IPS-18a (cell line): Measurements from ENCODE around the gene GRID1.

Experiments
- H3K27ac ChIP-seq: one replicate; pipeline ENCODE4 v1.5.1; 2013; ENCODE audit warnings: low read length
- H3K27me3 ChIP-seq: one replicate; pipeline ENCODE4 v1.6.1; 2013; ENCODE audit warnings: mild to moderate bottlenecking, low read length; ENCODE audit not compliant: control insufficient read depth, insufficient read depth
- H3K36me3 ChIP-seq: one replicate; pipeline ENCODE4 v1.6.1; 2013; ENCODE audit warnings: low read depth, low read length; ENCODE audit not compliant: control insufficient read depth
- H3K4me1 ChIP-seq: one replicate; pipeline ENCODE4 v1.6.1; 2013; ENCODE audit warnings: low read depth, low read length; ENCODE audit not compliant: control insufficient read depth
- H3K4me3 ChIP-seq: one replicate; pipeline ENCODE4 v1.5.1; 2013; ENCODE audit warnings: low read length
- H3K9ac ChIP-seq: one replicate; pipeline ENCODE4 v1.6.1; 2013; ENCODE audit warnings: mild to moderate bottlenecking, low read length, moderate library complexity
- H3K9me3 ChIP-seq: one replicate; pipeline ENCODE4 v1.6.1; 2013; ENCODE audit warnings: low read depth, low read length; ENCODE audit not compliant: control insufficient read depth

Gene GRID1

GRCh38 chr10:85781404-85781803 is 585.2 kb downstream of the GRID1 start:
- H3K27ac ChIP-seq: no peak overlapping the region
- no peaks in the 10 kb centered on the region for H3K36me3 ChIP-seq
- no peak overlapping the region for H3K4me3 ChIP-seq
- no peaks in the 10 kb centered on the region for H3K4me1 ChIP-seq
- no peaks in the 10 kb centered on the region for H3K27me3 ChIP-seq
- H3K9ac ChIP-seq: no peak overlapping the region
- H3K9me3 ChIP-seq: no peaks in the 10 kb centered on the region

- H3K9me3 ChIP-seq: no peaks in the 10 kb centered on the region
- H3K4me3 ChIP-seq: no peak overlapping the region
- no peak overlapping the region for H3K27ac ChIP-seq
- H3K36me3 ChIP-seq: no peaks in the 10 kb centered on the region
- H3K27me3 ChIP-seq: no peaks in the 10 kb centered on the region
- no peak overlapping the region for H3K9ac ChIP-seq
- H3K4me1 ChIP-seq: no peaks in the 10 kb centered on the region
Measured at GRCh38 chr10:85778074-85778473, 588.5 kb downstream of the GRID1 start.

- H3K9ac ChIP-seq: no peak overlapping the region
- H3K27me3 ChIP-seq: no peaks in the 10 kb centered on the region
- no peak overlapping the region for H3K4me3 ChIP-seq
- H3K27ac ChIP-seq: no peak overlapping the region
- no peaks in the 10 kb centered on the region for H3K36me3 ChIP-seq
- H3K4me1 ChIP-seq: no peaks in the 10 kb centered on the region
- peaks cover 7% of the 10 kb centered on the region for H3K9me3 ChIP-seq
Measured at GRCh38 chr10:85767891-85768290, 598.7 kb downstream of the GRID1 start.

- Histone ChIP-seq H3K4me3 (no peak overlapping the region), H3K27ac (no peak overlapping the region), H3K9me3 (peaks cover 7% of the 10 kb centered on the region), H3K4me1 (no peaks in the 10 kb centered on the region), H3K27me3 (no peaks in the 10 kb centered on the region), H3K9ac (no peak overlapping the region), H3K36me3 (no peaks in the 10 kb centered on the region)
Measured at GRCh38 chr10:85764108-85764507, 602.5 kb downstream of the GRID1 start.

DNA sequence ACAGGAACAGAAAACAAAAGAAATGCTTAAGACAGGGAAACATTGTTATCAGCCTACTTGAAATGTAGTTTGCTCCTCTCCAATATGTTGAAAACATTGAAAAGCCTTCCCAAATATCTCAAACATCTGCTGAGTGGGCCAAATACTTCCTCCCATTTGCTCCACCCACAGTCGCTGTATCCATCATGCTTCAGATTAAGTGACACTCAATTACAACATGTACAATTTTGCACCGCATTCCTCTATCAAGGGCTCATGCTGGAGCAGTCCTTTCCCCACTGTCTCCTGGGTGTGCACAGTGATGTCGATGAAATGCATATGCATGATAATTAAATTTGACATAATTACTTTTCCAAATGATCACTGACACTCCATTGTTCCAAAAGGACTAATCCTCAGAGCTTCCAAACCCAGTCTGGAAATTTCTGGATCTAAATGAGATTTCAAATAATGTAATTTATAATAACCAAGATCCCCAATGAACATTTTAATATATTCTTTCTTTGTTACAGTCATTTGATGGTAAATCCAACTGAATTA is 604.6 kb downstream of the GRID1 start:
- no peak overlapping the region for H3K4me3 ChIP-seq
- no peaks in the 10 kb centered on the region for H3K27me3 ChIP-seq
- no peaks in the 10 kb centered on the region for H3K4me1 ChIP-seq
- no peak overlapping the region for H3K9ac ChIP-seq
- no peak overlapping the region for H3K27ac ChIP-seq
- no peaks in the 10 kb centered on the region for H3K36me3 ChIP-seq
- no peaks in the 10 kb centered on the region for H3K9me3 ChIP-seq

DNA sequence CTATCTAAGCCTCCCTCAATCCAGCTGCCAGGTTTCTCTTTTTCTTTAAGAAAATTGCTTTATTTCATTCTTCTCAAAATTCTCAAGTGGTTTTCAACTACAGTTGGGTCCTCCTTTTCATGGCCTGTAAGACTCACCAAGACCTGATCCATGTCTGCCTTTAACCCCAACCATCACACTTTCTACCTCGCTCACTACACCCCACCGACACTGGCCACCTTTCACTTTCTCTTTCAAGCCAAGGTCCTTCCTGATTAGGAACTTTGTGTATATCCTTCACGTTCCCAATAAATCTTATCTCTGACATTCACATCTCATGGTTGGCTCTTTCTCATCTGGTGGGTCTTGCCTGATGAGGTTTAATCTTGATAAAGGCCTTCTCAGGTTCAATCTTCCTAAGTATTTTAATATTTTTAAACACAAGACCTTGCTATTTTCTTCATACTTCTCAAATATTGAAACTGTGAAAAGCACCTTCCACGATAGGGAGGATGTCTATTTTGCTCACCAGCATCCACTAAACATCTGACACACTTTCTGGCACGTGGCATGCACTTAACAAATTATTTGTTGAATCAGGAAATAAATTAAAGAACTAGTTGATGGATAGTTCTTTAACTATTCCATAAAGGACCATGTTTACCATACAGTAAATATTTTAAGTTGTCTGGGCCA is 624.8 kb downstream of the GRID1 start:
- Histone ChIP-seq H3K4me1 (no peaks in the 10 kb centered on the region), H3K27ac (no peak overlapping the region), H3K27me3 (no peaks in the 10 kb centered on the region), H3K4me3 (no peak overlapping the region), H3K9ac (no peak overlapping the region), H3K9me3 (no peaks in the 10 kb centered on the region), H3K36me3 (no peaks in the 10 kb centered on the region)

- Histone ChIP-seq H3K27me3 (no peaks in the 10 kb centered on the region), H3K27ac (no peak overlapping the region), H3K36me3 (no peaks in the 10 kb centered on the region), H3K4me1 (no peaks in the 10 kb centered on the region), H3K9me3 (no peaks in the 10 kb centered on the region), H3K9ac (no peak overlapping the region), H3K4me3 (no peak overlapping the region)
Measured at GRCh38 chr10:85735997-85736396, 630.6 kb downstream of the GRID1 start.

- H3K36me3 ChIP-seq: no peaks in the 10 kb centered on the region
Measured at GRCh38 chr10:85734791-85735190, 631.8 kb downstream of the GRID1 start.

GRCh38 chr10:85724215-85724614 is 642.4 kb downstream of the GRID1 start:
- no peaks in the 10 kb centered on the region for H3K27me3 ChIP-seq
- no peaks in the 10 kb centered on the region for H3K36me3 ChIP-seq
- H3K9me3 ChIP-seq: no peaks in the 10 kb centered on the region
- no peak overlapping the region for H3K9ac ChIP-seq
- no peaks in the 10 kb centered on the region for H3K4me1 ChIP-seq
- H3K27ac ChIP-seq: no peak overlapping the region
- no peak overlapping the region for H3K4me3 ChIP-seq

More at GRCh38 chr10:85734791-85735190, 631.8 kb downstream of the GRID1 start:
- Histone ChIP-seq H3K4me1 (no peaks in the 10 kb centered on the region), H3K4me3 (no peak overlapping the region), H3K27me3 (no peaks in the 10 kb centered on the region), H3K9ac (no peak overlapping the region), H3K9me3 (no peaks in the 10 kb centered on the region), H3K27ac (no peak overlapping the region)

GRCh38 chr10:85720931-85721590 is 645.5 kb downstream of the GRID1 start:
- Histone ChIP-seq H3K9ac (no peak overlapping the region), H3K27me3 (no peaks in the 10 kb centered on the region), H3K4me1 (no peaks in the 10 kb centered on the region), H3K27ac (no peak overlapping the region), H3K36me3 (no peaks in the 10 kb centered on the region), H3K9me3 (no peaks in the 10 kb centered on the region), H3K4me3 (no peak overlapping the region)

GRCh38 chr10:85719408-85719807 is 647.2 kb downstream of the GRID1 start:
- Histone ChIP-seq H3K27ac (no peak overlapping the region), H3K9me3 (no peaks in the 10 kb centered on the region), H3K4me1 (no peaks in the 10 kb centered on the region), H3K4me3 (no peak overlapping the region), H3K27me3 (no peaks in the 10 kb centered on the region), H3K9ac (no peak overlapping the region), H3K36me3 (no peaks in the 10 kb centered on the region)

- Histone ChIP-seq H3K9me3 (no peaks in the 10 kb centered on the region), H3K27me3 (no peaks in the 10 kb centered on the region), H3K27ac (no peak overlapping the region), H3K36me3 (no peaks in the 10 kb centered on the region), H3K9ac (no peak overlapping the region), H3K4me3 (no peak overlapping the region), H3K4me1 (no peaks in the 10 kb centered on the region)
Measured at GRCh38 chr10:85713885-85714284, 652.7 kb downstream of the GRID1 start.
